RWPE2 (cell line): Measurements from ENCODE around the gene SCUBE2.
"Not testable (repeated sequence)": the region's sequence is repeated elsewhere in the genome, so short reads cannot be mapped to it uniquely, and the experiment has no call there.

ENCODE experiments used
- ATAC-seq: fragments of 200-7000 bp; cut with Tn5 transposase; 3 replicates; pipeline ENCODE4 v1.9.1; 2021; ENCODE audit warnings: low read depth
- DNase-seq: peaks from one replicate; pipeline ENCODE4 v3.0.0-alpha.2; 2020; ENCODE audit warnings: low spot score
- H3K27ac ChIP-seq: fragments of 450-650 bp; 2 replicates; pipeline ENCODE4 v1.5.1; 2017; ENCODE audit warnings: mild to moderate bottlenecking; ENCODE audit not compliant: poor library complexity, severe bottlenecking
- H3K27me3 ChIP-seq: fragments of 250-450 bp; sonication (Bioruptor Pico); 2 replicates; pipeline ENCODE4 v1.5.1; 2021; ENCODE audit warnings: mild to moderate bottlenecking, moderate library complexity; ENCODE audit not compliant: insufficient read depth, poor library complexity, severe bottlenecking
- H3K36me3 ChIP-seq: fragments of 250-450 bp; sonication (Bioruptor Pico); 2 replicates; pipeline ENCODE4 v1.5.1; 2020; ENCODE audit warnings: low read depth, mild to moderate bottlenecking, moderate library complexity
- H3K4me1 ChIP-seq: fragments of 250-450 bp; sonication (Bioruptor Pico); 2 replicates; pipeline ENCODE4 v1.5.1; 2021; ENCODE audit warnings: mild to moderate bottlenecking, moderate library complexity; ENCODE audit not compliant: insufficient read depth, poor library complexity, severe bottlenecking
- H3K4me3 ChIP-seq: fragments of 250-450 bp; sonication (Bioruptor Pico); 2 replicates; pipeline ENCODE4 v1.5.1; 2021; ENCODE audit warnings: mild to moderate bottlenecking, moderate library complexity; ENCODE audit not compliant: severe bottlenecking
- H3K9me3 ChIP-seq: fragments of 250-450 bp; sonication (Bioruptor Pico); 2 replicates; pipeline ENCODE4 v1.5.1; 2021; ENCODE audit warnings: mild to moderate bottlenecking, moderate library complexity; ENCODE audit not compliant: severe bottlenecking
- TF ChIP-seq, protein P1 (sequence below): fragments of 450-650 bp; IDR thresholded peaks from one replicate; pipeline ENCODE4 v1.5.1; 2017; ENCODE audit warnings: mild to moderate bottlenecking, moderate library complexity; ENCODE audit not compliant: poor library complexity, severe bottlenecking

The SCUBE2 gene

DNA sequence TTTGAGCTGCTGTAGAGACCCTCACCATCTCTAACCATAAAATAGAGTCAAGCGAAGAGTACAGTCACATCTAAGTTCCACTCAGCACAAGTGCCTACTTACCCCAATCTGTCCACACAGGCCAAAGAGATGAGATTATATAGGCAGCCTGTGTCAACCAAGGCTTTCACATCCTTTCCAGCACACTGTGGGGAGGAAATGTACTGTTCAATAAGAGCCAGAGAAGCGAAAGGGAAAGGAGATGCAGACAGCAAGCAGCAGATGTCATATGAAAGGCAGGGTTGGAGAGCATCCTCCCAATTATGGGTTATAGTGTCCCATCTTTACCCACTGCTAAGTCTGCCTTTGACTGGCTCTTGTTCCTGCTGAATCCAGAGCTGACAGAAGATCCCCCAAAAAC lies 104.0 kb downstream of the SCUBE2 start:
- no peaks in the 10 kb centered on the region for H3K27me3 ChIP-seq
- no peak for DNase-seq

DNA sequence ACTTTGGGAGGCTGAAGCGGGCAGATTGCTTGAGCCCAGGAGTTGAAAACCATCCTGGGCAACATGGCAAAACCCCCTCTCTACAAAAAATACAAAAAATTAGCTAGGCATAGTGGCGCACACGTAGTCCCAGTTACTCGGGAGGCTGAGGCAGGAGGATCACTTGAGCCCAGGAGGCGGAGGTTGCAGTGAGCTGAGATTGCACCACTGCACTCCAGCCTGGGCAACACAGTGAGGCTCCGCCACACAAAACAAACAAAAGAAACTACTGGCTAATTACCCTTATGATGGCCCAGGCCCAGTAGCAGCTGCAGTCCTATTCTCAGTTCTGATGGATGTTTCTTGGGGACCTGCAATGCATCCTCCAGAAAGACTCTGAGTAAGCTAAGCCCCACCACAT lies 104.6 kb downstream of the SCUBE2 start:
- H3K27ac ChIP-seq, ATAC-seq, H3K9me3 ChIP-seq, DNase-seq, H3K4me3 ChIP-seq, H3K36me3 ChIP-seq, H3K4me1 ChIP-seq, H3K27me3 ChIP-seq: not testable (repeated sequence)

More for the DNA sequence above, 104.0 kb downstream of the SCUBE2 start:
- TF ChIP-seq, protein P1, sequence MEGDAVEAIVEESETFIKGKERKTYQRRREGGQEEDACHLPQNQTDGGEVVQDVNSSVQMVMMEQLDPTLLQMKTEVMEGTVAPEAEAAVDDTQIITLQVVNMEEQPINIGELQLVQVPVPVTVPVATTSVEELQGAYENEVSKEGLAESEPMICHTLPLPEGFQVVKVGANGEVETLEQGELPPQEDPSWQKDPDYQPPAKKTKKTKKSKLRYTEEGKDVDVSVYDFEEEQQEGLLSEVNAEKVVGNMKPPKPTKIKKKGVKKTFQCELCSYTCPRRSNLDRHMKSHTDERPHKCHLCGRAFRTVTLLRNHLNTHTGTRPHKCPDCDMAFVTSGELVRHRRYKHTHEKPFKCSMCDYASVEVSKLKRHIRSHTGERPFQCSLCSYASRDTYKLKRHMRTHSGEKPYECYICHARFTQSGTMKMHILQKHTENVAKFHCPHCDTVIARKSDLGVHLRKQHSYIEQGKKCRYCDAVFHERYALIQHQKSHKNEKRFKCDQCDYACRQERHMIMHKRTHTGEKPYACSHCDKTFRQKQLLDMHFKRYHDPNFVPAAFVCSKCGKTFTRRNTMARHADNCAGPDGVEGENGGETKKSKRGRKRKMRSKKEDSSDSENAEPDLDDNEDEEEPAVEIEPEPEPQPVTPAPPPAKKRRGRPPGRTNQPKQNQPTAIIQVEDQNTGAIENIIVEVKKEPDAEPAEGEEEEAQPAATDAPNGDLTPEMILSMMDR: no peak
- ATAC-seq: no peak
- Histone ChIP-seq H3K9me3 (no peaks in the 10 kb centered on the region), H3K4me3 (no peak overlapping the region), H3K36me3 (no peaks in the 10 kb centered on the region), H3K4me1 (no peaks in the 10 kb centered on the region), H3K27ac (no peak overlapping the region)

DNA sequence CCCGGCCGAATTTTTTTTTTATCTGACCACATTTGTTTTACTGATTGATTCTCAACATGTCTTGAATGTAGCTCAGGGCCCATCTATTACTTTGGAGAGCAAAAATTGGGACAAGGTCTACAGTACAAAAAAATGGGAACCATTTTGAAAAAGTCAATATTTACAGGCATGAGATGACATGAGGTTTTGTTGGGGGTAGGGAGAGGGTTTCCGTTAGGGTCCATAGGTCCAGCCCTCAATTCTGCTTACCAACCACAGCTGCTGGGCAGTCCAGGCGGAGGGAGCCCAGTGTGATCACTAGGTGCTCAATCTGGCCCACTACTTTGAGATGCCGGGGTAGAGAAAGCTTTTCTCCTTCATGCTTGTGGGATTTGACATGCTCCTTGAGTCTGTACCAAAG lies 105.9 kb downstream of the SCUBE2 start:
- Histone ChIP-seq H3K4me1 (no peaks in the 10 kb centered on the region), H3K27me3 (no peaks in the 10 kb centered on the region), H3K27ac (no peak overlapping the region), H3K9me3 (no peaks in the 10 kb centered on the region), H3K36me3 (no peaks in the 10 kb centered on the region), H3K4me3 (no peak overlapping the region)
- TF ChIP-seq, protein P1: no peak
- no peak for ATAC-seq
- no peak for DNase-seq

DNA sequence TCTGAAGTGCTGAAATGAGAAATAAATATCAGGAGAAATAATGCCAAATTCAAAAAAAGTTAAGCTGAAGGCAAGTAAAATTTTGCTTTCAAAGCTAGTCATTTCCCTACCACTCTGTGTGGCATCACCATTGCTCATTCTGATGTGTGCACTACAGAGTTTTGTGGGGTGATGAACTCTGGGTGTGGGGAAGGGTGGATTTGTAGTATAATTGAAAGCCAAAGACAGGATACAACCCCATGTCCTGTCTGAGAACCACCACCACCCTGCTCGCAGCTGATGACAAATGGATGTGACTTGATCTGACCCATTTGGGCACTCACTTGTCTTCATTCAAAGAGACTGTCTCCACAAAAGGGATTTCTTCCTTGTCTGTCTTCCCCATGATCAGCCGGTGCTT lies 107.8 kb downstream of the SCUBE2 start:
- Histone ChIP-seq H3K36me3 (no peaks in the 10 kb centered on the region), H3K27me3 (no peaks in the 10 kb centered on the region), H3K9me3 (no peaks in the 10 kb centered on the region), H3K4me3 (no peak overlapping the region), H3K27ac (no peak overlapping the region), H3K4me1 (no peaks in the 10 kb centered on the region)
- DNase-seq (no peak), ATAC-seq (no peak)
- TF ChIP-seq, protein P1: no peak

DNA sequence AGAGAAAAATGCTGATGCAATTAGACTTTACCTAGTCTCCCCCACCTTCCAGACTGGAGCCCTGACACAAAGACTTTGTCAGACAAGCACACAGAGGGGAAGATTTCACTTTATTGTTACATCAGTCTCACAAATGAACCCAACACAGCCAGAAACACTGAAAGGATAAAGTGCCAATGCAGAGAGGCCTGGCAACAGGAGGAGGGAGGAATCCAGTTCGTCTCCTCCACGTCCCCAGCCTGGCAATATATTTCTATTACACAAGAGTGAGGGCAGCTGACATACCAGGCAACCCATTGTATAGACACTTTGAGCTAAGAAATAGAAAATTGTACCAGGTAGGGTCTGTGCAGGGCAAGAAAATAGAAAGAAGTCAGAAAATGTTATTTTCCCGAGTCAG lies 110.9 kb downstream of the SCUBE2 start:
- ATAC-seq (no peak), DNase-seq (no peak)
- H3K36me3 ChIP-seq: no peaks in the 10 kb centered on the region
- no peak overlapping the region for H3K27ac ChIP-seq
- no peak overlapping the region for H3K4me3 ChIP-seq
- no peaks in the 10 kb centered on the region for H3K4me1 ChIP-seq
- H3K27me3 ChIP-seq: no peaks in the 10 kb centered on the region
- H3K9me3 ChIP-seq: no peaks in the 10 kb centered on the region
- TF ChIP-seq, protein P1: no peak

DNA sequence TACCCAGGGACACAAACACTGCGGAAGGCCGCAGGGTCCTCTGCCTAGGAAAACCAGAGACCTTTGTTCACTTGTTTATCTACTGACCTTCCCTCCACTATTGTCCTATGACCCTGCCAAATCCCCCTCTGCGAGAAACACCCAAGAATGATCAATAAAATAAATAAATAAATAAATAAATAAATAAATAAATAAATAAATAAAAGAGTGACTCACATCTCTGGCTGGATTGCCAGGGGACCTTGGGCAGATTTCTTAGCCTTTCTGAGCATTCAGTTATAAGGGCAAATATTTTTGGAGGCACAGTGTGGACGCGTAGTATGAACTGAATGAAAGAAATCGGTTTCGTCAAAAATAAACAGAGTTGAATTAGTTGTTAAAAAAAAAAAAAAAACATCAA lies 112.0 kb downstream of the SCUBE2 start:
- not testable (repeated sequence) for H3K9me3 ChIP-seq, ATAC-seq, H3K27me3 ChIP-seq, H3K4me1 ChIP-seq, DNase-seq, H3K27ac ChIP-seq, H3K4me3 ChIP-seq, H3K36me3 ChIP-seq
